Adrenal gland (tissue), 12 donors: Measurements from ENCODE around the gene DSTN. TPM values are rescaled to one million over a fixed set of nuclear protein-coding genes. Genes with fewer than 3 reads are reported as not detected.
A peak's percentile ranks its signal among the peaks of the same experiment; 100 is the strongest.

Experiments used
- DNase-seq, 7 donors: peaks; one replicate each; pipeline ENCODE4 v3.0.0-alpha.2; 2019 to 2020
- H3K27ac ChIP-seq, 5 donors: fragments of 200-600 bp; sonication (generic) in 4 of 5; 1 replicate in 3 of 5; 2 replicates in 2 of 5; pipeline versions ENCODE4 v1.5.1 to v1.8.0; 2016 to 2020; ENCODE audit warnings: mild to moderate bottlenecking in 1 of 5
- H3K27me3 ChIP-seq: fragments of 200-600 bp; 2 replicates; pipeline ENCODE4 v1.8.0; 2021
- H3K36me3 ChIP-seq, 2 donors: fragments of 200-600 bp; replicated peaks in 1 of 2; 1 replicate in 1 of 2; 2 replicates in 1 of 2; pipeline versions ENCODE4 v1.5.1 to v1.8.0; 2018 to 2022
- H3K4me1 ChIP-seq, 2 donors: fragments of 200-600 bp; replicated peaks in 1 of 2; 1 replicate in 1 of 2; 2 replicates in 1 of 2; pipeline versions ENCODE4 v1.5.1 to v1.8.0; 2018 to 2021
- H3K4me3 ChIP-seq, 4 donors: fragments of 200-600 bp; sonication (generic) in 3 of 4; one replicate each; pipeline ENCODE4 v1.5.1; 2016 to 2018
- H3K9me3 ChIP-seq, 3 donors: fragments of 200-600 bp; sonication (generic) in 1 of 3; replicated peaks in 1 of 3; 1 replicate in 2 of 3; 2 replicates in 1 of 3; pipeline versions ENCODE4 v1.5.1 to v1.8.0; 2016 to 2021
- CTCF ChIP-seq, 6 experiments: fragments of 450-650 bp in 4 of 6; fragments of 200-600 bp in 2 of 6; sonication (generic) in 1 of 6; IDR thresholded peaks; 1 replicate in 5 of 6; 2 replicates in 1 of 6; pipeline versions ENCODE4 v1.5.1 to v1.8.0; 2016 to 2021; ENCODE audit warnings: antibody characterized with exemption in 6 of 6, mild to moderate bottlenecking in 2 of 6, moderate library complexity in 1 of 6
- POLR2A ChIP-seq, 2 donors: fragments of 450-650 bp; IDR thresholded peaks; one replicate each; pipeline ENCODE4 v1.6.1; 2017; ENCODE audit warnings: antibody characterized with exemption in 2 of 2, mild to moderate bottlenecking in 2 of 2, moderate library complexity in 1 of 2
- WGBS, 4 donors: extraction: QIAGEN DNeasy Blood & Tissue Kit in 2 of 4; methylation state at CpG; one replicate each; pipeline versions ENCODE4 v1.1.5 to v1.1.7; 2013 to 2017; 5-methylcytosine and 5-hydroxymethylcytosine counted together
- intact Hi-C, 2 donors: fragments of 100-400 bp; cut with DNase I; formaldehyde crosslinking; loops; one replicate each; pipeline versions ENCODE4 v1.14.1 to v1.15.0; 2022 to 2023
- polyA plus RNA-seq, 3 donors: library from polyadenylated mRNA; stranded (reverse); fragments of 200-250 nt in 2 of 3; fragments of 350-450 nt in 1 of 3; fragmentation: Illumina TruSeq in 1 of 3; extraction: RNeasy Lipid Tissue Mini Kit (QIAGEN cat#74804) in 1 of 3; gene quantifications; one replicate each; pipeline ENCODE4 v1.2.3, GENCODE V29; 2013 to 2014
- total RNA-seq, 9 donors: library from RNA; depleted of rRNA in 4 of 9; stranded (reverse); fragments of >200 nt in 4 of 9; fragments of 120-200 nt in 1 of 9; fragmentation: NEBNext Ultra II Directional in 1 of 9; extraction: Animal tissue kit (Norgen Biotek cat#: 25700) in 1 of 9; gene quantifications; one replicate each; pipeline versions ENCODE4 v1.1.0 to v1.2.4, GENCODE V29; 2013 to 2023
- donor health status: healthy with polysubstance abuse.
- donor health status: Bipolar disorder and iron deficiency.
- donor health status: DM: yes; HTN: yes; CAD: no.
- donor health status: DM: no; HTN: no; CAD: no.
- donor health status: DM: no; HTN: no; CAD: no.
- donor health status: DM: yes; HTN: yes; CAD: no.

Gene DSTN
- total and polyA plus RNA-seq, 12 donors = 184 to 552 (median 273) TPM

GRCh38 chr20:17630151-17630805 lies 60.4 kb downstream of the DSTN start:
- Histone ChIP-seq H3K36me3 (peaks cover 0 to 92% of the 10 kb centered on the region in 2 donors), H3K4me3 (no peak overlapping the region), H3K9me3 (no peaks in the 10 kb centered on the region), H3K27me3 (no peaks in the 10 kb centered on the region), H3K27ac (no peak overlapping the region), H3K4me1 (peaks cover 3 to 16% of the 10 kb centered on the region in 2 donors)
- no peak for DNase-seq
- TF ChIP-seq CTCF (IDR thresholded peaks at IDR 0.05) (no peak), POLR2A (IDR thresholded peaks at IDR 0.05) (no peak)
- intact Hi-C loops = no loop called here
- WGBS, 4 donors = 86 to 92% (median 87%) methylated on average over 11 of the region's 11 CpGs

GRCh38 chr20:17630806-17631195 lies 60.9 kb downstream of the DSTN start:
- intact Hi-C loops = no loop called here
- peaks cover 0 to 92% of the 10 kb centered on the region in 2 donors for H3K36me3 ChIP-seq
- 92 to 98% (median 95%) methylated on average over 6 of the region's 6 CpGs for WGBS, 4 donors
- no peak overlapping the region for H3K4me3 ChIP-seq
- TF ChIP-seq POLR2A (IDR thresholded peaks at IDR 0.05) (no peak), CTCF (IDR thresholded peaks at IDR 0.05) (no peak)
- no peaks in the 10 kb centered on the region for H3K27me3 ChIP-seq
- peaks cover 8 to 21% of the 10 kb centered on the region in 2 donors for H3K4me1 ChIP-seq
- no peaks in the 10 kb centered on the region for H3K9me3 ChIP-seq
- DNase-seq = no peak
- H3K27ac ChIP-seq = no peak overlapping the region

GRCh38 chr20:17631576-17632319 lies 61.9 kb downstream of the DSTN start:
- intact Hi-C loops = no loop called here
- Histone ChIP-seq H3K36me3 (peaks cover 0 to 83% of the 10 kb centered on the region in 2 donors), H3K4me1 (peaks cover 18 to 30% of the 10 kb centered on the region in 2 donors), H3K27me3 (no peaks in the 10 kb centered on the region), H3K9me3 (no peaks in the 10 kb centered on the region), H3K27ac (no peak overlapping the region), H3K4me3 (no peak overlapping the region)
- DNase-seq = no peak
- WGBS, 4 donors = 83 to 96% (median 92%) methylated on average over 6 to 9 of the region's 9 CpGs
- TF ChIP-seq CTCF (IDR thresholded peaks at IDR 0.05) (no peak), POLR2A (IDR thresholded peaks at IDR 0.05) (no peak)

- Histone ChIP-seq H3K36me3 (peaks cover 0 to 72% of the 10 kb centered on the region in 2 donors), H3K9me3 (no peaks in the 10 kb centered on the region)
- 88 to 96% (median 90%) methylated on average over 5 to 13 of the region's 13 CpGs for WGBS, 4 donors
Observed at GRCh38 chr20:17633221-17633849, 63.5 kb downstream of the DSTN start.

More at GRCh38 chr20:17633221-17633849, 63.5 kb downstream of the DSTN start:
- no peak for DNase-seq
- Histone ChIP-seq H3K4me1 (peaks cover 22 to 43% of the 10 kb centered on the region in 2 donors), H3K27me3 (no peaks in the 10 kb centered on the region), H3K4me3 (no peak overlapping the region), H3K27ac (peak overlapping the region in 1 of 5 donors; percentile 69)
- TF ChIP-seq POLR2A (IDR thresholded peaks at IDR 0.05) = no peak
- TF ChIP-seq CTCF (IDR thresholded peaks at IDR 0.05) = no peak
- intact Hi-C loops = no loop called here
